GM18867 (cell line): ENCODE data around the gene ZNF133.
"Not testable (repeated sequence)": the region's sequence is repeated elsewhere in the genome, so short reads cannot be mapped to it uniquely, and the experiment has no call there.

Experiments
- ATAC-seq: cut with Tn5 transposase; IDR thresholded peaks from one replicate; pipeline ENCODE4 v1.9.1; 2021; ENCODE audit warnings: mild to moderate bottlenecking, moderate library complexity; ENCODE audit not compliant: unreplicated experiment

The ZNF133 gene

GRCh38 chr20:18284805-18285533 is 3.4 kb upstream of the ZNF133 start:
- no peak for ATAC-seq

GRCh38 chr20:18287546-18287914 is 797 bp upstream of the ZNF133 start:
- ATAC-seq, result no peak

GRCh38 chr20:18288749-18289267 is 481 bp downstream of the ZNF133 start:
- ATAC-seq, result no peak

GRCh38 chr20:18289306-18289705 is 979 bp downstream of the ZNF133 start:
- ATAC-seq, result no peak

- no peak for ATAC-seq
Observed at GRCh38 chr20:18299364-18299763, 11.0 kb downstream of the ZNF133 start.

- no peak for ATAC-seq
Observed at GRCh38 chr20:18304618-18305017, 16.3 kb downstream of the ZNF133 start.

GRCh38 chr20:18307301-18307700 is 19.0 kb downstream of the ZNF133 start:
- no peak for ATAC-seq

- no peak for ATAC-seq
Observed at GRCh38 chr20:18310051-18310450, 21.7 kb downstream of the ZNF133 start.

- ATAC-seq, result no peak
Observed at GRCh38 chr20:18310592-18310991, 22.3 kb downstream of the ZNF133 start.

GRCh38 chr20:18312723-18313122 is 24.4 kb downstream of the ZNF133 start:
- no peak for ATAC-seq

GRCh38 chr20:18313411-18313810 is 25.1 kb downstream of the ZNF133 start:
- no peak for ATAC-seq

- ATAC-seq, result no peak
Observed at GRCh38 chr20:18314786-18315406, 26.6 kb downstream of the ZNF133 start.

- ATAC-seq, result no peak
Observed at GRCh38 chr20:18316166-18316565, 27.8 kb downstream of the ZNF133 start.

- no peak for ATAC-seq
Observed at GRCh38 chr20:18321316-18321715, 33.0 kb downstream of the ZNF133 start.

- ATAC-seq, result no peak
Observed at GRCh38 chr20:18321976-18322950, 33.9 kb downstream of the ZNF133 start.

GRCh38 chr20:18323705-18324104 is 35.4 kb downstream of the ZNF133 start:
- no peak for ATAC-seq

GRCh38 chr20:18324596-18325089 is 36.3 kb downstream of the ZNF133 start:
- ATAC-seq, result no peak

GRCh38 chr20:18326990-18327389 is 38.7 kb downstream of the ZNF133 start:
- no peak for ATAC-seq

- ATAC-seq, result no peak
Observed at GRCh38 chr20:18331694-18332093, 43.4 kb downstream of the ZNF133 start.

- not testable (repeated sequence) for ATAC-seq
Observed at GRCh38 chr20:18349749-18350148, 61.4 kb downstream of the ZNF133 start.

GRCh38 chr20:18359854-18360253 is 71.5 kb downstream of the ZNF133 start:
- ATAC-seq, result no peak
